Measurements from ENCODE around the gene ZNF438. TPM values are rescaled to one million over a fixed set of nuclear protein-coding genes. Genes with fewer than 3 reads are reported as not detected.

Gene ZNF438
- total RNA-seq, 1 donor, result 4.7 TPM

DNA sequence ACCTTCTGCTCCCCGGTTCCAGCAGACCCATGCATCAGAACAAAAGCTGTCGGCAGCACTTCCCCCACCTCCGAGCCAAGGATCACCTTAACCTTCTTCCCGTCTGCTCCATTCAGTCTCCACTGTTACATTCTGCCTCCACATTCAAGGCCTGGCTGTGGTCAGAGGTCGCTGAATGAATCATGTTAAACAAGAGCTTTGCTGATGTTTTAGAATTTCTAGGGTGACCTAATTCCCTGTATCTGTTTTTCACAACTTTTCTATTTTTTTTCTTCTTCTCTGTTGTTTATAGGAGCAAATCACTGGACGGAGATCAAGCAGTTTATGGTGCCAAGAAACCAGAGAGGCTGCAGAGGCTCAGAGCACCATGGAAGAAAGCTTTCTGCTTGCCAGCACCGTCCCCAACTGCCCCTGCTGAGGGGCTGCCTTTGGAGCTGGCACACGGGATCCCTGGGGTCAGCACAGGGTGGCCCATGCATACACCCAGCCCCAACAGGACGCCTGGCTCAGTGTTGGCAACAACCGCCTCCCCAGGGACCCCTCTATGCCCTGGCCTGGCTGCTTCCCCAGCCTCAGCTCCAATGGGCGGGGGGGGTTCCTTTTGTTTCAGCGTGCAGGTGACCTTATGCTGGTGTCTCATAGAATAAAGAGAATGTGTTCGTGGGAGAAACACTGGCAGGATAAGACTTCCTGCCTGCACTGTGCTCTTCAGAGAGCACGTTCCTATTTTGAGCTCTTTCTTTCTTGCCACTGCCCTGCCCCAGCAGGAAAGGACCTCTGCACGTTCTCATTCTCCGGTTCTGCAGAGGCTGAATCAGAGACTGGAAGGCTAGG is 219.4 kb downstream of the ZNF438 start:
- no peak overlapping the region for H3K4me3 ChIP-seq (ENCODE audit: low read depth, low read length)
- TF ChIP-seq, protein P1, sequence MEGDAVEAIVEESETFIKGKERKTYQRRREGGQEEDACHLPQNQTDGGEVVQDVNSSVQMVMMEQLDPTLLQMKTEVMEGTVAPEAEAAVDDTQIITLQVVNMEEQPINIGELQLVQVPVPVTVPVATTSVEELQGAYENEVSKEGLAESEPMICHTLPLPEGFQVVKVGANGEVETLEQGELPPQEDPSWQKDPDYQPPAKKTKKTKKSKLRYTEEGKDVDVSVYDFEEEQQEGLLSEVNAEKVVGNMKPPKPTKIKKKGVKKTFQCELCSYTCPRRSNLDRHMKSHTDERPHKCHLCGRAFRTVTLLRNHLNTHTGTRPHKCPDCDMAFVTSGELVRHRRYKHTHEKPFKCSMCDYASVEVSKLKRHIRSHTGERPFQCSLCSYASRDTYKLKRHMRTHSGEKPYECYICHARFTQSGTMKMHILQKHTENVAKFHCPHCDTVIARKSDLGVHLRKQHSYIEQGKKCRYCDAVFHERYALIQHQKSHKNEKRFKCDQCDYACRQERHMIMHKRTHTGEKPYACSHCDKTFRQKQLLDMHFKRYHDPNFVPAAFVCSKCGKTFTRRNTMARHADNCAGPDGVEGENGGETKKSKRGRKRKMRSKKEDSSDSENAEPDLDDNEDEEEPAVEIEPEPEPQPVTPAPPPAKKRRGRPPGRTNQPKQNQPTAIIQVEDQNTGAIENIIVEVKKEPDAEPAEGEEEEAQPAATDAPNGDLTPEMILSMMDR (IDR thresholded peaks at IDR 0.05; ENCODE audit: insufficient read depth, low read depth, low read length), result no peak
- DNase-seq (ENCODE audit: low read depth), result peak; percentile 95

DNA sequence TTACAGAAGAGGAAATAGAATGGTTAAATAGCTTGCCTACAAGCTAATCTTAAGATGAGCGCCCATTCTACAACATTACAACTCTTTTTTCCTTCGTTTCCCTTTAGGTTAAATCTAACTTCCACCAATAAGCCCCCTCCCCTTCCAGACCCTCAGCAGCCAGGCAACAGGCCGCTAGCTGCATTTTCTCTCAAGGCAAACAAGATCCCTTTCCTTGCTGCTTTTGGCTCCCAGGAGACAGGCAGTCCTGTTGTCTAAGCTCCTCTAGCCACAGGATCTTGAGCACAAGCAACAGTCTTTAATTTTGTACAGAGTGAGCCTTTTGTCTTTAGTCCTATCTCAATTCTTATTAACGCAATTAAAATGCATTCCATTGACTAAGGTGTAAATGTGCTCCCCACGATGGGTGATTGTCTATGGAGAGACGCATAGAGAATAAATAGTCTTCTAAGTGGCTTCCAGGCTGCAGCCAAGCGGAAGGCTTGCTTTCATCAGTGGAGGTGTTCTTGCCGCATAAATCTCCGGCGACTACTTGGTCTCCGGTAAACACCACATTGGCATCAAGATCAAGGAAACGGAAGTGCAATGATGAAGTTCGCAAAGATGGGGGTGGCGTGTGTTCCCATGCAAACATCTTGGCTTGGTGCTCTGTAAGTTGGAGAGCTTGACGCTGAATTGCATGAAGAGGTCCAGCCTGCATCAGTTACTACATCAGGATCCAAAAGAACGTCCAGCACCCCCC is 220.2 kb downstream of the ZNF438 start:
- no peak overlapping the region for H3K4me3 ChIP-seq (ENCODE audit: low read depth, low read length)
- no peak for DNase-seq (ENCODE audit: low read depth)
- TF ChIP-seq, protein P1 (IDR thresholded peaks at IDR 0.05; ENCODE audit: insufficient read depth, low read depth, low read length), result no peak

DNA sequence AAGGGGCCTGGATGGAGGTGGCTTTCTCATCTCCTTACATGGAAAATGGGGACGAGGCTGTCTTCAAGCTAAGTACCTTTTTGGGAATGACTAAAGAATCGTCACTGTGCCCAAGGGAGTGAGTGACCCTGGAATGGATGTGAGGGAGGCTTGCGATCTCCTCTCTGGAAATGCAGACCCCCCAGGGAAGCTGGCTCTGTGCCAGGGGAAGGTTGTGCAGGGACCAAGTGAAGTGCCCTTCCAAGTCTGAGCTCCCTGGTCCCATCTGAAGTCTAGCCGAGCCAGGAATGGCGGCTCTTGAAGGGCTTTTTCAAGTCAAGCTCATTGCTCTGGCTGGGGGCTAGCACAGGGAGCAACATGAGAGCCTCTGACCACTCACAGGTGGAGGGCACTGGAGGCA is 221.2 kb downstream of the ZNF438 start:
- H3K4me3 ChIP-seq (ENCODE audit: low read depth, low read length), result no peak overlapping the region
- no peak for DNase-seq (ENCODE audit: low read depth)
- TF ChIP-seq, protein P1 (IDR thresholded peaks at IDR 0.05; ENCODE audit: insufficient read depth, low read depth, low read length), result no peak

DNA sequence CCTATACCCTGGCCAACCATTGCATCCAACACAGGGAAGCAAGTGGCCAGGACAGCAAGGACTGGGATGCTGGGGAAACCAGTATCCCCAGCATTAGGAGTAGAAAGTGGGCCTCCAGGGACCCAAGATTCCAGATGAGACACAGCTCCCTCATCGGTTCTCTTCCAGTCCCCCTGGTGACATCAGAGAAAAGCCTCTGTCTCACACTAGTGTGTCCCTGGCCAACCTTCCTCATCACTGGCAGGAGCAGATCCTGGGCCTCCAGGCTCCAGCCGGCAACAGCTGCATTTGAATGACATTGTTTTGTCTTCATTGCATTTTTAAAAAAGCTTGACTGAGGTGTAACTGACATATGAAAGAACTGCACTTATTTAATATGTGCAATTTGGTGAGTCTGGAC is 224.8 kb downstream of the ZNF438 start:
- H3K4me3 ChIP-seq (ENCODE audit: low read depth, low read length), result no peak overlapping the region
- TF ChIP-seq, protein P1 (IDR thresholded peaks at IDR 0.05; ENCODE audit: insufficient read depth, low read depth, low read length), result no peak
- no peak for DNase-seq (ENCODE audit: low read depth)

DNA sequence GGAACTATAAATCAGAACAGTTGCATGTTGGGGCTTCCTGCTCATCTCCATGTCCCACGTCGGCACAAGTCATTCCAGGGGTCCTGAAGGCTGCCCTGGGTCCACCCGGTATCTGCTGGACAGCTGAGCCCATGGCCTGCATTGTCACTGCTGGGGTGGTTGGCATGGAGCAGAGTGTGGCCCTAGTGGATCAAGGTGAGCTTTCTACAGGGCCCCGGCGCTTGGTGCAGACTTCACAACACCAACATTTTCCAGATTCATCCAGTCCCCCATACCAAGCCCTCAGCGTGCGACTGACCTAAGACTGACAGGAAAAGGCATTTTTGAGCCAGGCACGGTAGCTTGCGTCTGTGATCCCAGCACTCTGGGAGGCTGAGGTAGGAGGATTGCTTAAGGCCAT is 226.6 kb downstream of the ZNF438 start:
- TF ChIP-seq, protein P1 (IDR thresholded peaks at IDR 0.05; ENCODE audit: insufficient read depth, low read depth, low read length), result no peak
- no peak overlapping the region for H3K4me3 ChIP-seq (ENCODE audit: low read depth, low read length)
- DNase-seq (ENCODE audit: low read depth), result no peak

DNA sequence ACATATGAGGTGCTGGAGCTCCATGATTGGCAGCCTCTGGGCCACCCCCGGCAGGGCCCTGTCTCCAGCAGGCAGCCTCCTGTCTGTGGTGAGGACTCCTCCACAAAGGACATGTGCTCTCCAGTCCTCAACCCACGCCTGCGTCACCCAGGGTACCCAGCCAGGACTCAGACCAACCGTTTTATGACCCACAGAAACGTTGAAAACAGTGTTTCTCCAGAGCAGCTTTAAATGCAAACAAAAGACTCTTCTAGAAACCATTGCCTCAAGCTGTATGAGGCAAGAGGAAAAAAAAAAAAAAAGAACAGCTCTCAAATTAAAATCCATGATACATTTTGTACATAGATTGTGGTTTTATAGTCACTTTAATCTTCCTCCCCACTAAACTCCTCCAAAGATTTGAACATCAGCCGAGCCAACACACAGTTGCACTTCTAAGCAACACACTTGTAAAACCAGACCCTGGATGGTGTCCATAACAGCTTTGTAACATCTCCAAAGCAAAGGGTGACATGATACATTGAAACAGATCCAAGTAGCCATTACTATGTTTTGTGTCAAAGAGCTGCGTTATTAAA is 227.1 kb downstream of the ZNF438 start:
- TF ChIP-seq, protein P1 (IDR thresholded peaks at IDR 0.05; ENCODE audit: insufficient read depth, low read depth, low read length), result no peak
- H3K4me3 ChIP-seq (ENCODE audit: low read depth, low read length), result no peak overlapping the region
- DNase-seq (ENCODE audit: low read depth), result peak; percentile 94
